GM12874 (cell line): ENCODE results near the gene TEPSIN.

Source experiments
- CTCF ChIP-seq: IDR thresholded peaks from 2 replicates; pipeline ENCODE4 v1.5.1; 2011; ENCODE audit warnings: low read depth, mild to moderate bottlenecking, control low read depth, low read length, moderate library complexity; ENCODE audit not compliant: insufficient read depth

TEPSIN gene

DNA sequence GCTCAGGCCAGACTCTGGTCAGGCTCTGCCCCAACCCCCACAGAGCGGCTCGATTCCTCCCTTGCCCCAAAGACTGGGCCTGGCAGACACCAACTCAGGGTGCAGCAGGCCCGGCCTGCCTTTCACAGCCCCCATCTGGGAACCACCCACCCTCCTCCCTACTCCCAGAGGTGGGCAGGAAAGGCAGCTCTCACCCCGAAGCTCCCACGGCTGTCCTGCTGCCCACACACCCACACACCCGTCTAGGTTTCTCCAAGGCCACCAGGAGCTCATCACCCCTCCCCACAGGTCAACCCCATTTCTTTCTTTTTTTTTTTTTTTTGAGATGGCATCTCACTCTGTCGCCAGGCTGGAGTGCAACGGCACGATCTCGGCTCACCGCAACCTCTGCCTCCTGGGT lies 19.9 kb downstream of the TEPSIN start:
- no peak for TF ChIP-seq CTCF

DNA sequence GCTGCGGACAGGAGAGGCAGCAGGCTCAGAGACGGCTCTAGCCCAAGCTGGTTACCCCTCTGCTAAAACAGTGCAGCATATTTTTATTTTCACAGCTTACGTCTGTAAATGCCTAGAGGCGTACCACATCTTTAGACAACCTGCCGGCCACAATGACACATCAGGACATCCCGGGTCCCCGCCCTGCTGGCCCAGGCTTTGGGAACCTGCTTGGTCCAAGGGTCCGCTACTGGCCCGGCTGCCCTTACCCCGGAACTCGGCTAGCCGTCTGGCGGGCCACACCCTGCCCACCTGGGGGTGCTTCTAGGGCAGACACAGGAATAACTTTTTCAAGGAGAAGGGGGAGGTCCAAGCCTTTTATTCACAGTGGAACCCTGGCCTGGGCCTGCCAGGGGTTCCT lies 20.4 kb downstream of the TEPSIN start:
- TF ChIP-seq CTCF, result no peak

DNA sequence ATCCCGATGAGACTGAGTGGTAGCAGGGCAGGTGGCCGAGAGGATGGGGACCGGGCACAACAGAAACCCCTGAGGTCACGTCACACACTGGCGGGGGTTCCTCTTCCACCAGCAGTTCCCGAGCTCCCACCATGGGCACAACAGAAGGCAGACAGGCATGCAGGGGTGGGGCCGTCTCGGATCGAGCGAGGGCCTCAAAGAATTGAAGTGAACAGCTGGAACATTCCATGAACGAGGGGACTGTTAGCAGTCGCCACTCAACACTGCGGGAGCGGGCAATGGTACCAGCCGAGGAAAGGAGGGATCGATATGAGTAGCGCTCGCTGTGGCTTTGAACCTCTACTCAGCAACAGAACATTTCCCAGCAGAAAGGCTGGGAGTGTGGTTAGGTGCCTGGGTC lies 21.4 kb downstream of the TEPSIN start:
- no peak for TF ChIP-seq CTCF

- no peak for TF ChIP-seq CTCF
Measured at GRCh38 chr17:81213978-81214377, 24.9 kb downstream of the TEPSIN start.

- no peak for TF ChIP-seq CTCF
Measured at GRCh38 chr17:81212365-81212764, 26.5 kb downstream of the TEPSIN start.

GRCh38 chr17:81210868-81211267 lies 28.0 kb downstream of the TEPSIN start:
- no peak for TF ChIP-seq CTCF

DNA sequence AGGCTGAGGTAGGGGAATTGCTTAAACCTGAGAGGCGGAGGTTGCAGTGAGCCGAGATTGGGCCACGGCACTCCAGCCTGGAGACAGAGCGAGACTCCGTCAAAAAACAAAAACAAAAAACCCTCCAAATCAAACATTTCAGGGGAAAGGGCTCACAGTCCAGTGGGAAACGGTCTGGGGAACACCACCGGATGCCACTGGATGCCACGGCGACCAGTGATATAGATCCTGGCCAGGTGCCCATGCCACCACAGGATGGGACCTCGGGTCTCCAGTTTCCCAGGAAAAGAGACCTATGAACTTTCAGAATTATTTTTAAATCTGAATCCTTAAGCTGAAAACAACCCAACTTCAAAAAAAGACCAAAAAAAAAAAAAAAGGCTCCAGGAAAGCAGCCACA lies 28.4 kb downstream of the TEPSIN start:
- TF ChIP-seq CTCF, result no peak

DNA sequence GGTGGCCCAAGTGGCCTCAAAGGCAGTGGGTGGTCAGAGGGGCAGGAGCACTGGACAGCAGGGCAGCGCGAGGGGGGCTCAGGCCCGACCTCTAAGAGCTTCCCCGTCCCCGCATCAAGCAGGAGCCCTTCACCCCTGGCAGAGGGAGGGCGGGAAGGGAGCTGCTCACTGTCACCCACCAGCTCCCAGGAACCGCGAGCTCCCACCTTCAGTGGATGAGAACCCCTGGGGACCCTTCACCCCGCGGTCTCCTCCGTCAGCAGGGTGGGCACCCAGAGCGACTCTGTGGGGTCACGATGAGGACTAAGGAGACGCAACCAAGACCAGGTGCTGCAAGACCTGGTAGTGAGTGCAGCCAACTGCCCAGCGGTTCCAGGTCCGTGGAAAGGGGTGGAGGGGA lies 29.7 kb downstream of the TEPSIN start:
- no peak for TF ChIP-seq CTCF
